Measurements from ENCODE around the gene ANKS1B.

The ANKS1B gene

GRCh38 chr12:99436584-99436983 is 548.2 kb downstream of the ANKS1B start:
- DNase-seq: no peak

- no peak for DNase-seq
Observed at GRCh38 chr12:99435095-99435791, 549.5 kb downstream of the ANKS1B start.

DNA sequence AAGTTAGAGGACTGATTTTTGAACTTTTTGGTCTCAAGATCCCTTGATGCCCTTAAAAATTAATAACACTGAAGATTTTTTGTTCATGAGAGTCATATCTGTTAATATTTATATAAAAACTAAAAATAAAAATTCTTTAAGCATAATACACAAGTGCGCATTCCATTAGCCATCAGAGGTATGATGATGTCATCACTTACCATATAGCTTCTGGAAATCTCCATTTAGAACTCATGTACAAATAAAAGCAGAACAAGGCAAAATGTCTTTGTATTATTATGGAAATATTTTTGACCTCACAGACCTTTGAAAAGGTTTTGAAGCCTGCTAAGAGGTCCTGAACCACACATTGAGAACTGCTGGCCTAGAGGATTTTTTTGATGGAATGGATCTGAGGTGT is 551.6 kb downstream of the ANKS1B start:
- no peak for DNase-seq

- no peak for DNase-seq
Observed at GRCh38 chr12:99431203-99431602, 553.5 kb downstream of the ANKS1B start.

DNA sequence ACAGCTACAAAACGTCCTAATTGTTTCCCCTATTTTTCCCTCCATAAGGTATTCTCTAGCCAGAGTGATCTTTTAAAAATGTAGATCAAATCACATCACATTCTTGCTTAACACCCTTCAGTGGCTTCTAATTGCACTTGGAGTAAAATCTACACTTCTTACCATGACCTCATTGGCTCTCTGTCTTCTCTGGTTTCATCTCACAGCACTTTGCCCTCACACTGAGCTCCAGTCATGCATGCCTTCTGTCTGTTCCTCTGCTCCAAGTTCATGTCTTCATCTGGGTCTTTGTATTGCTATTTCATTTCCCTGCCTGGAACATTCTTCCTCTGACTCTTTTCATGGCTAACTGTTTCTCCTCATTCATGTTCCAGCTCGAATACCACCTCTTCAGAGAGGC is 557.6 kb downstream of the ANKS1B start:
- DNase-seq: no peak

DNA sequence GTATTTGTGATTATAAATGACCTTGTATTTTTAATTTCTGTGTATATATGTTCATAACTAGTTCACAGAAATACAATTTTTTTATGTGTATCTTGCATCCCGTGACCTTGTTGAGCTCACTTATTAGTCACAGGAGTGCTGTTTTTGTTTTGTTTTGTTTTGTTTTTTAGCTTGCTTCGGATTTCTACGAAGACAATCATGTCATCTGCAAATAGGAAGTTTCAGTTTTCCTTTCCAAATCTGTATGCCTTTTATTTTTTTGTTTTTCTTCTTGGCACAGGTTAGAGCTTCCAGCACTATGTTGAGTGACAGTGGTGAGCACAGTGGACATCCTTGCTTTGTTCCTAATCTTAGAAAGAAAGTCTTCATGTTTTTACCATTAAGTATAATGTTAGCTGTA is 566.4 kb downstream of the ANKS1B start:
- DNase-seq: no peak

DNA sequence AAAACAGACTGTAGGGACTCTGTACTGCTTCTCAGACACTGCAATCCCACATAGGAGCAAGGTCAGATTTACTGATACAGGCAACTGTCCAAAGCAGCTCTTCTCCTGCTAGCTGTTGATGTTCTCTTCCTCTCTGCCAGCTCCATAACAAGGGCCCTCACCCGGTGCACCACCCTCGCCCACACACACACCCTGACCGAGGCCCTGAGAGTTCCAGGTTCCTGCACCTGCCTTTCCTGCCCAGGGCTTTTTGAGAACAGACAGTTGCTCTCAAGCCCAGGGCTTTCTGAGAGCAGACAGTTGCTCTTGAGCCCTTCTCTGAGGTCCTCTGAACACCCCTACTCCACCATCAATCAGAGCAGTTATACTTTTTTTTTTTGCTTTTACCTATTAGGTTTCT is 571.0 kb downstream of the ANKS1B start:
- DNase-seq: no peak

GRCh38 chr12:99393763-99394162 is 591.0 kb downstream of the ANKS1B start:
- no peak for DNase-seq

- DNase-seq: no peak
Observed at GRCh38 chr12:99392091-99392850, 592.5 kb downstream of the ANKS1B start.

- DNase-seq: peak in 1 of 4 experiments; percentile 1
Observed at GRCh38 chr12:99390707-99391106, 594.0 kb downstream of the ANKS1B start.

GRCh38 chr12:99389751-99390150 is 595.0 kb downstream of the ANKS1B start:
- DNase-seq: no peak

DNA sequence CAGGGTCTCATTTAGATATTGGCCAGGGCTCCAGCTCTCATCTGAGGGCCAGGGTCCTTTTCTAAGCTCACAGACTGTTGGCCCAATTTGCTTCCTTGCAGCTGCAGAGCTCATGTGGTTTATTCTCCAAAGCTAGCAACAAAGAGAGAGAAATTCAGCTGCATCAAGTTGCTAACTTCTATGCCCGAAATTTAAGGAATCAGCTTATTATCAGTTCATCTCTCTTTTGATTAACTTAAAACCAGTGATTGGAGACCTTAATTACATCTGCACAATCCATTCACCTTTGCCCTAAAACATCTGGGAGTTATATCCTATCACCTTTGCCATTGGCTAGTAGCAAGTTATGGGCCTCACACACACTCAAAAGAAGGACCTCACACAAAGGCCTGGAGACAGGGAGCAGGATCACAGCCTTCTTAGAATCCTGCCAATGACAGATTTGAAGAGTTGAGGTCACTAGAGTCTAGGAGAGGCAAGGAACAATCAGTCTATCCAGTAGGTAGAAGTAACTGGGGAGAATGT is 596.0 kb downstream of the ANKS1B start:
- DNase-seq: no peak

DNA sequence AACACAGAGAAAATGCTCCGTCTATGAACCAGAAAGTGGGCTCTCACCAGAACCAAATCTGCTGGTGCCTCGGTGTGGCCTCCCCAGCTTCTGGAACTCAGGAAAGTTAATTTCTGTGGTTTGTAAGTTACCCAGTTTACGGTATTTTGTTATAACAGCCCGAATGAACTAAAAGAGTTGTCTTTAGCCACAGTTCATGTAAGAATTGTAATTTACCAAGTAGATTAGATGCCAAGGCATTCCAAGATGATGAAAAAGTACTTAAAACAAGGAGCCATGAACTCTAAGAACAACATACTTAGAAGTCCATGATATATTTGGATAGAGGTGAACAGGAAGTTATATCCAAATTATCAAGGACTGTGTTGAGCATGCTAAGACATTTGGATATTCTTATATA is 597.1 kb downstream of the ANKS1B start:
- DNase-seq: no peak

DNA sequence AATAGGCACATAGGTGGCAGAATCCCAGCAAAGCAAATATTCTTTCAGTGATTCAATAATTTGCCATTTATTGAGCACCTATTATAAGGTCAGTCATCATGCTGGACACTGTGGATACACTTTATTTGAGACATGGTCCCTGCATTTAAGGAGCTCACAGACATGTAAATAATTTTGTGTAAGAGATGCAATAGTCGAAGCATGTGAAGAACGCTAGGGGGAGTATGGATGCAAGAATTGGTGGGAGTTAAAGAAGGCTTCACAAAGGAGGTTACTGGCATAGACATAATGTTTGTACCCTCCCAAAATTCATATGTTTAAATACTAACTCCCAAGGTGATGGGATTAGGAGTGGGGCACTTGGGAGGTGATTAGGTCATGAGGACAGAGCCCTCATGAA is 597.8 kb downstream of the ANKS1B start:
- DNase-seq: peak in 1 of 4 experiments; percentile 5

GRCh38 chr12:99383258-99383657 is 601.5 kb downstream of the ANKS1B start:
- no peak for DNase-seq

- no peak for DNase-seq
Observed at GRCh38 chr12:99381992-99382391, 602.7 kb downstream of the ANKS1B start.

DNA sequence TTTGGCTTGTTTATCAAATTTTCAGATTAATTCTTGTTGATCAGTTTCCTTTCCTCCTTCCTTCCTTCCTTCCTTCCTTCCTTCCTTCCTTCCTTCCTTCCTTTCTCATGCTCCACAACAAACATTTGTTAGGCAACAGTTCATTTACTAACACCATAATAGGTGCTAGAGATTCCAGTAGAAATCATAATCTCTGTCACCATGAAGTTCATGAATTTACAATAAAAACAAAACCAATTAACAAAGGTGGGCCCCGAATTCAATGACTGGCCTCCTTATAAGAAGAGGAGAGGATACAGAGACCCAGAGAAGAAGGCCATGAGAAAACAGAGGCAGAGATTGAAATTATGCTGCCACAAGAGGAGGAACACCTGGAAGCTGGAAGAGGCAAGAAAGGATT is 604.0 kb downstream of the ANKS1B start:
- DNase-seq: no peak

GRCh38 chr12:99374023-99374422 is 610.7 kb downstream of the ANKS1B start:
- no peak for DNase-seq

- DNase-seq: no peak
Observed at GRCh38 chr12:99372257-99372920, 612.3 kb downstream of the ANKS1B start.

- no peak for DNase-seq
Observed at GRCh38 chr12:99370421-99371138, 614.2 kb downstream of the ANKS1B start.

- no peak for DNase-seq
Observed at GRCh38 chr12:99367181-99367580, 617.6 kb downstream of the ANKS1B start.

DNA sequence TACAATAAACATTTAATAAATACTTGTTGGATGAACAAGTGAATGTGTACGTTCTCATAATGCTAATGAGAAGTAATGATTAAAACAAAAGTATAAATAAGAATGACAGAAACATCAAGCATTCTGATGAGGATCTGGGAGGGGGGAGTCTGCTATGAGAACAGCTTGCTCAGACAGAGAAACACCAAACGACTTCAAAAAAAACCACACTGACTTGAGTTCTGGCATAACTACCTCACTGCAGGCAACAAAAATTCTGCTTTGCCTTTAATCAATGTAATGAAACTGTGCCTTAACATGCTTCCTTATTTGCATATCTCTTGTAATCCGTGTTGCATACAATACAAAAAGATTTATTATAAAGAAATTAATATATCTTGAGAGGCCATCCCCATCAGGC is 632.5 kb downstream of the ANKS1B start:
- no peak for DNase-seq

GRCh38 chr12:99343960-99344359 is 640.8 kb downstream of the ANKS1B start:
- no peak for DNase-seq

Measured in suppressor macrophage (primary cell).